HG02840 (cell line): ENCODE results near the gene PDE6B.

ENCODE experiments used
- ATAC-seq: cut with Tn5 transposase; IDR thresholded peaks from one replicate; pipeline ENCODE4 v1.9.1; 2021; ENCODE audit warnings: mild to moderate bottlenecking, moderate library complexity, moderate number of reproducible peaks; ENCODE audit not compliant: unreplicated experiment, low FRiP score

Gene PDE6B

GRCh38 chr4:717601-718320, 92.4 kb downstream of the PDE6B start:
- no peak for ATAC-seq

- no peak for ATAC-seq
Observed at GRCh38 chr4:718460-718859, 93.1 kb downstream of the PDE6B start.
